Large intestine (tissue), 3 donors: ENCODE results near the gene VOPP1. TPM values are rescaled to one million over a fixed set of nuclear protein-coding genes. Genes with fewer than 3 reads are reported as not detected.
A peak's percentile ranks its signal among the peaks of the same experiment; 100 is the strongest.
"Not testable (repeated sequence)": the region's sequence is repeated elsewhere in the genome, so short reads cannot be mapped to it uniquely, and the experiment has no call there.

Source experiments
- DNase-seq, 2 donors: peaks; one replicate each; pipeline versions ENCODE4 v3.0.0 to v3.0.0-alpha.2; 2013
- H3K27ac ChIP-seq: one replicate; pipeline ENCODE4 v1.5.1; 2013; ENCODE audit warnings: low read length
- H3K27me3 ChIP-seq: 2 replicates; pipeline ENCODE4 v1.6.1; 2013; ENCODE audit warnings: low read length; ENCODE audit not compliant: control insufficient read depth, insufficient read depth
- H3K36me3 ChIP-seq: 2 replicates; pipeline ENCODE4 v1.6.1; 2013; ENCODE audit warnings: low read length; ENCODE audit not compliant: control insufficient read depth, insufficient read depth
- H3K4me1 ChIP-seq: one replicate; pipeline ENCODE4 v1.6.1; 2013; ENCODE audit warnings: low read length; ENCODE audit not compliant: control insufficient read depth, insufficient read depth
- H3K4me3 ChIP-seq: one replicate; pipeline ENCODE4 v1.5.1; 2013; ENCODE audit warnings: low read length
- H3K9me3 ChIP-seq: one replicate; pipeline ENCODE4 v1.6.1; 2013; ENCODE audit warnings: mild to moderate bottlenecking, low read depth, low read length, moderate library complexity; ENCODE audit not compliant: control insufficient read depth
- WGBS: methylation state at CpG from one replicate; pipeline ENCODE4 v1.1.5; 2013; ENCODE audit warnings: low lambda C conversion rate; ENCODE audit not compliant: insufficient coverage; 5-methylcytosine and 5-hydroxymethylcytosine counted together
- polyA plus RNA-seq: library from polyadenylated mRNA; unstranded; fragments of 120-200 nt; gene quantifications from one replicate; pipeline ENCODE4 v1.2.1, GENCODE V29; 2013

Gene VOPP1
- polyA plus RNA-seq, 1 donor, result 29.9 TPM

GRCh38 chr7:55582656-55583055, 10.4 kb upstream of the VOPP1 start:
- not testable (repeated sequence) for H3K27me3 ChIP-seq, H3K4me3 ChIP-seq, DNase-seq, H3K27ac ChIP-seq, H3K36me3 ChIP-seq, H3K4me1 ChIP-seq, H3K9me3 ChIP-seq
- WGBS, result no CpG with 5 or more reads among the region's 9 CpGs

- no CpG with 5 or more reads among the region's 4 CpGs for WGBS
- no peak overlapping the region for H3K27ac ChIP-seq
- H3K36me3 ChIP-seq, result no peaks in the 10 kb centered on the region
- no peaks in the 10 kb centered on the region for H3K9me3 ChIP-seq
- H3K4me3 ChIP-seq, result no peak overlapping the region
- no peaks in the 10 kb centered on the region for H3K27me3 ChIP-seq
- peaks cover 9% of the 10 kb centered on the region for H3K4me1 ChIP-seq
- no peak for DNase-seq
Measured at GRCh38 chr7:55576753-55577152, 4.5 kb upstream of the VOPP1 start.

- Histone ChIP-seq H3K27ac (no peak overlapping the region), H3K27me3 (no peaks in the 10 kb centered on the region), H3K4me1 (peaks cover 9% of the 10 kb centered on the region), H3K36me3 (no peaks in the 10 kb centered on the region), H3K9me3 (no peaks in the 10 kb centered on the region), H3K4me3 (no peak overlapping the region)
- WGBS, result 86% methylated on average over 1 of the region's 4 CpGs
- no peak for DNase-seq
Measured at GRCh38 chr7:55575733-55576132, 3.4 kb upstream of the VOPP1 start.

GRCh38 chr7:55575098-55575497, 2.8 kb upstream of the VOPP1 start:
- no peak for DNase-seq
- WGBS, result 77% methylated on average over 3 of the region's 9 CpGs
- H3K4me3 ChIP-seq, result no peak overlapping the region
- H3K36me3 ChIP-seq, result no peaks in the 10 kb centered on the region
- H3K27ac ChIP-seq, result no peak overlapping the region
- H3K27me3 ChIP-seq, result no peaks in the 10 kb centered on the region
- H3K9me3 ChIP-seq, result no peaks in the 10 kb centered on the region
- peaks cover 9% of the 10 kb centered on the region for H3K4me1 ChIP-seq

- no peak overlapping the region for H3K4me3 ChIP-seq
- H3K4me1 ChIP-seq, result peaks cover 9% of the 10 kb centered on the region
- no peak overlapping the region for H3K27ac ChIP-seq
- H3K36me3 ChIP-seq, result no peaks in the 10 kb centered on the region
- H3K27me3 ChIP-seq, result no peaks in the 10 kb centered on the region
- WGBS, result no CpG with 5 or more reads among the region's 3 CpGs
- H3K9me3 ChIP-seq, result no peaks in the 10 kb centered on the region
- no peak for DNase-seq
Measured at GRCh38 chr7:55574051-55574717, 1.9 kb upstream of the VOPP1 start.

GRCh38 chr7:55573234-55573900, 1.1 kb upstream of the VOPP1 start:
- no peaks in the 10 kb centered on the region for H3K27me3 ChIP-seq
- no peaks in the 10 kb centered on the region for H3K9me3 ChIP-seq
- no peaks in the 10 kb centered on the region for H3K36me3 ChIP-seq
- WGBS, result no CpG with 5 or more reads among the region's 9 CpGs
- H3K4me3 ChIP-seq, result peak overlapping the region; percentile 84
- peak in 1 of 2 donors; percentile 20 for DNase-seq
- H3K27ac ChIP-seq, result no peak overlapping the region
- peaks cover 9% of the 10 kb centered on the region for H3K4me1 ChIP-seq

GRCh38 chr7:55571511-55572377, 558 bp downstream of the VOPP1 start:
- 0% methylated on average over 3 of the region's 97 CpGs for WGBS
- Histone ChIP-seq H3K4me3 (peak overlapping the region; percentile 72), H3K36me3 (no peaks in the 10 kb centered on the region), H3K9me3 (no peaks in the 10 kb centered on the region), H3K4me1 (peaks cover 9% of the 10 kb centered on the region), H3K27ac (peak overlapping the region; percentile 36), H3K27me3 (no peaks in the 10 kb centered on the region)
- peak; percentile 32 to 74 for DNase-seq

- Histone ChIP-seq H3K9me3 (no peaks in the 10 kb centered on the region), H3K4me1 (peaks cover 9% of the 10 kb centered on the region), H3K27me3 (no peaks in the 10 kb centered on the region), H3K36me3 (no peaks in the 10 kb centered on the region), H3K4me3 (peak overlapping the region; percentile 72), H3K27ac (peak overlapping the region; percentile 36)
- no peak for DNase-seq
- 83% methylated on average over 1 of the region's 5 CpGs for WGBS
Measured at GRCh38 chr7:55570939-55571338, 1.4 kb downstream of the VOPP1 start.

- WGBS, result 100% methylated on average over 1 of the region's 18 CpGs
- DNase-seq, result no peak
- Histone ChIP-seq H3K27me3 (no peaks in the 10 kb centered on the region), H3K36me3 (no peaks in the 10 kb centered on the region), H3K9me3 (no peaks in the 10 kb centered on the region), H3K4me1 (peaks cover 14% of the 10 kb centered on the region), H3K27ac (no peak overlapping the region), H3K4me3 (no peak overlapping the region)
Measured at GRCh38 chr7:55570218-55570873, 2.0 kb downstream of the VOPP1 start.

GRCh38 chr7:55569797-55570196, 2.5 kb downstream of the VOPP1 start:
- no peaks in the 10 kb centered on the region for H3K27me3 ChIP-seq
- no peak for DNase-seq
- no peak overlapping the region for H3K4me3 ChIP-seq
- WGBS, result no CpG with 5 or more reads among the region's 4 CpGs
- no peaks in the 10 kb centered on the region for H3K9me3 ChIP-seq
- H3K27ac ChIP-seq, result no peak overlapping the region
- no peaks in the 10 kb centered on the region for H3K36me3 ChIP-seq
- H3K4me1 ChIP-seq, result peaks cover 14% of the 10 kb centered on the region
